GM12875 (cell line): Measurements from ENCODE around the gene SLC35F3.

Experiments used
- H3K4me3 ChIP-seq: one replicate; pipeline ENCODE4 v1.5.1; 2011; ENCODE audit warnings: low read depth, low read length, control low read depth
- TF ChIP-seq, protein P1 (sequence below): IDR thresholded peaks from 2 replicates; pipeline ENCODE4 v1.5.1; 2011; ENCODE audit warnings: low read depth, mild to moderate bottlenecking, control low read depth, inconsistent platforms, low read length, moderate library complexity, borderline replicate concordance; ENCODE audit not compliant: insufficient read depth

Gene SLC35F3

DNA sequence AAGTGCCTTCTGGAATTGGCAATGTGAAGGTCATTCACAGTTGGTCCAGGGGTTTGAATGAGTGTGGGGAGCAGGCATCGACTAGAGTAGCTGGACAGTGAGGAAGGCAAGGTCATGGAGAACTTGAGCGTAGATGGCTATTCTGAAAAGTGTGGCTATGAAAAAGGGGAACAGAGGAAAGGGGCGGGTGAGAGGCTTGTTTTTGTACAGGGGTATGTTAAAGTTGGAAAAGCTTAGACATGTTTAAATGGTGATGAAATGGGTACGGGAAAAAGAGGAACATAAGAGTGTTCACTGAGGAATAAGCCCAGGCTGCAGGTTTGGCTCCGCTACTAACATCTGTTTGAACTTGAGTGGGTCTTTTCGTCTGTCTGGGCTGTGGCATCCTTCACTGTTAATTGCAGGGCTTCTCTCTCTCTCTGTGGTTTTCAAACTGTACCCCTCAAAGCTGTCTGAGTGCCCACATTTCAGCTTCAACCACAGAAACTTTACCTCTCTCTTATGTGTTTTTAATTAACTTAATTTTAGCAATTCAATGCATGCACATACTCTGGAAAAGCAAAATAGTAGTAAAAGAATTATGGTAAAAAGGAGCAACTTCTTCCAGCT, 398.0 kb downstream of the SLC35F3 start:
- TF ChIP-seq, protein P1, sequence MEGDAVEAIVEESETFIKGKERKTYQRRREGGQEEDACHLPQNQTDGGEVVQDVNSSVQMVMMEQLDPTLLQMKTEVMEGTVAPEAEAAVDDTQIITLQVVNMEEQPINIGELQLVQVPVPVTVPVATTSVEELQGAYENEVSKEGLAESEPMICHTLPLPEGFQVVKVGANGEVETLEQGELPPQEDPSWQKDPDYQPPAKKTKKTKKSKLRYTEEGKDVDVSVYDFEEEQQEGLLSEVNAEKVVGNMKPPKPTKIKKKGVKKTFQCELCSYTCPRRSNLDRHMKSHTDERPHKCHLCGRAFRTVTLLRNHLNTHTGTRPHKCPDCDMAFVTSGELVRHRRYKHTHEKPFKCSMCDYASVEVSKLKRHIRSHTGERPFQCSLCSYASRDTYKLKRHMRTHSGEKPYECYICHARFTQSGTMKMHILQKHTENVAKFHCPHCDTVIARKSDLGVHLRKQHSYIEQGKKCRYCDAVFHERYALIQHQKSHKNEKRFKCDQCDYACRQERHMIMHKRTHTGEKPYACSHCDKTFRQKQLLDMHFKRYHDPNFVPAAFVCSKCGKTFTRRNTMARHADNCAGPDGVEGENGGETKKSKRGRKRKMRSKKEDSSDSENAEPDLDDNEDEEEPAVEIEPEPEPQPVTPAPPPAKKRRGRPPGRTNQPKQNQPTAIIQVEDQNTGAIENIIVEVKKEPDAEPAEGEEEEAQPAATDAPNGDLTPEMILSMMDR, result no peak
- no peak overlapping the region for H3K4me3 ChIP-seq

DNA sequence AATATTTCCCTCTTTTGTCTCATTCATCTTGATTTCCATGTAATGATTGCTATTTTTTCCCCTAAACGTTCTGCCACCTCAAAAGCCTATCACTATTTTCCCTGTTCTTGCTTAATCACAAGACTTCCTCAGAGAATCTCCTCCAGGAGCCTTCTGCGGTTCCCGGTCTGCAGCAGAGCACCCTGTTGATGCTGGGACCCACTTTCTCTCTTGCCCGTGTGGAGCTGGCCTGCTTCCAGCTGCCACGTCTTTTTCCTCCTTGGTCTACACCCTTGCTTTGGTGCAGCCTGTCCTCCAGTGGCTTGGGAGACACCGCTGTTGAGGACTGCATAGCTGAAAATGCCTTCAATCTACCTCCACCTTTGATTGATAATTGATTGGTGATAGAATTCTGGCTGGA, 398.8 kb downstream of the SLC35F3 start:
- TF ChIP-seq, protein P1, result no peak
- H3K4me3 ChIP-seq, result no peak overlapping the region

- H3K4me3 ChIP-seq, result no peak overlapping the region
- TF ChIP-seq, protein P1, result no peak
Measured at GRCh38 chr1:234307726-234308125, 403.2 kb downstream of the SLC35F3 start.

- no peak overlapping the region for H3K4me3 ChIP-seq
Measured at GRCh38 chr1:234309243-234309597, 404.7 kb downstream of the SLC35F3 start.

DNA sequence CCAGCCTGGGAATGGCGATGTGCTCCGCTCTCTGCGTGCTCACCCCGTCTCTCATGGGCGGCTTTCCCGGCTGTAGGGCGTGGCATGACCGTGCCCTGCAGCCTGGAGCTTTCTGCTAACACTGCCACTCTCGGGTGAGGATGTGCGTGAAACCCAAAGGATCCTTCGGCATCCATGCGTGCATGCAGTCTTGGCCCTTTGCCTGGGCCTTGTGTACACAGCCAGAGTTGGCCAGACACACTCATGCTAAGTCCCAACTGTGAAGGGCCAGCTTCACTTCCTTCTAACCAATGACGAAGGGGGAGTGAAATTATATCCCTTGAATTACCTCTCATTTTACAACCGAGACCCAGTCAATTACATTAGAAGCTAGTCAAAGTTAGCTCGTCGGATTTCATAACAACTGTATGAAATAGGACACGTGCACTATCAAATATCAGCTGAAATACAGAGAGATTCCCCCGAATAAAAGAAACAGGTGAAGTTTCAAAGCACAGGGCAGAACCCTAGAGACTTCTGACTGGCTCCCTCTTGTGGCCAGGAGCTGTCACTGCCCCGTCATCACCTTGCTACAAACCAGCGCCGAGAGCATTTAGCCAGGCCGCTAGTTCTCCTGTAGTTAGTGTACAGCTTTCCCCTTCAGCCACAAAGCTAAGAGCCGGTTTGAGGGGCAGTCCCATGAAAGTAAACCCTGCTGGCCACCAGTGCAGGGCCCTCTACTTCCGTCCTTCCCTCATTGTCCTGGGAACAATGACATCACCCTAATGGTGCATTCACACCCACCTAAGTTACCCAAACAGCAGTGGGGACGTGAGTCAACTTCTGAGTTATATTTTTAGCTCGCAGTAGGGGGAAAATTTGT, 405.4 kb downstream of the SLC35F3 start:
- H3K4me3 ChIP-seq, result no peak overlapping the region
- TF ChIP-seq, protein P1, result peak; percentile 92

More at GRCh38 chr1:234309243-234309597, 404.7 kb downstream of the SLC35F3 start:
- TF ChIP-seq, protein P1, result no peak

DNA sequence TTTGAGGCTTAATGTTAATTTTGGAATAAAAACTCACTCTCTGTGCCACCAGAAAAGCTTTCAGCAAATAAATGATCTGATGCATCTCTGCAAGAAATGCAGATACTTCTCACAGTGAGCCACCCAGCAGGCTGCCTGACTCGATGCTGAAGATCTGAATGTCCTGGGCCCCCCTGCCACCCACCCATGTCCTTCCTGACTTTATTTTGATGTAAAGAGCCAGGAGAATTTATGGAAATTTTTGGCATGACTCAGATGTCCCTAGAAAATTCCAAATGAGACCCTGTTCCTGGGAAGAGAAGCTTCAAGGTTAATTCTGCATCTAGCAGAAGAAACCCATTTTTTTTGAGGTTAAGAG, 406.0 kb downstream of the SLC35F3 start:
- no peak overlapping the region for H3K4me3 ChIP-seq
- TF ChIP-seq, protein P1, result no peak

DNA sequence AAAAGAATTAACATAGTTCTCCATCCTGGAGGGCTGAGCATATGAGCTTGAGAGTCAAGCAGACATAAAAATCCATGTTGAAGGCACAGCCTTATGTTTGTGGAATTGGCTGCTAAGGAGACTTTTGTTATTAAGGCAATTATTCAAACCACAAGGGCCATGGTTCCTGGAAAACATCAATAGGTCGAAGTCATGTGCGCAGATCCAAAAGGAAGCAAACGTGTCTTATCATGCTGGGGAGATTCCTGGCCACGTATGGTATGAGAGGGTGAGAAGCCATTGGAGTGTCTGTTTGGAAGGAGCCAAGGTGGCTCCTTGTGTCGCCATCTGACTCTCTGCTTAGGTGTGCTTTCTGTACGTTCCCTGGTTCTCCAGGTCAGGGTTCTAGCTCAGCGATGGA, 406.9 kb downstream of the SLC35F3 start:
- H3K4me3 ChIP-seq, result no peak overlapping the region
- TF ChIP-seq, protein P1, result no peak
